Glutamatergic neuron (in vitro differentiated cells): ENCODE measurements around the gene SNAP25. TPM values are rescaled to one million over a fixed set of nuclear protein-coding genes. Genes with fewer than 3 reads are reported as not detected.

Experiments
- DNase-seq: peaks from one replicate; pipeline ENCODE4 v3.0.0; 2022
- H3K27ac Mint-ChIP-seq: one replicate; pipeline ENCODE4 v1.8.0; 2020; ENCODE audit warnings: mild to moderate bottlenecking, mixed read lengths, inconsistent platforms; ENCODE audit not compliant: unreplicated experiment
- H3K27me3 Mint-ChIP-seq: one replicate; pipeline ENCODE4 v1.8.0; 2020; ENCODE audit warnings: mild to moderate bottlenecking, moderate library complexity, mixed read lengths, inconsistent platforms; ENCODE audit not compliant: unreplicated experiment
- H3K36me3 Mint-ChIP-seq: one replicate; pipeline ENCODE4 v1.8.0; 2020; ENCODE audit warnings: mild to moderate bottlenecking, mixed read lengths, inconsistent platforms; ENCODE audit not compliant: unreplicated experiment
- H3K4me1 Mint-ChIP-seq: one replicate; pipeline ENCODE4 v1.8.0; 2020; ENCODE audit warnings: mild to moderate bottlenecking, low read depth, mixed read lengths, inconsistent platforms; ENCODE audit not compliant: unreplicated experiment
- H3K4me3 Mint-ChIP-seq: one replicate; pipeline ENCODE4 v1.8.0; 2020; ENCODE audit warnings: mild to moderate bottlenecking, mixed read lengths, inconsistent platforms; ENCODE audit not compliant: unreplicated experiment
- H3K9me3 Mint-ChIP-seq: one replicate; pipeline ENCODE4 v1.8.0; 2020; ENCODE audit warnings: mild to moderate bottlenecking, moderate library complexity, mixed read lengths, inconsistent platforms; ENCODE audit not compliant: unreplicated experiment
- total RNA-seq: library from RNA; stranded (reverse); fragmentation: NEBNext Ultra II Directional; extraction: Animal tissue kit (Norgen Biotek cat#: 25700); gene quantifications from one replicate; pipeline ENCODE4 v1.2.1, GENCODE V29; 2021; ENCODE audit not compliant: unreplicated experiment
- TF ChIP-seq, protein P1 (sequence below): fragments of 200-600 bp; sonication (generic); IDR thresholded peaks from one replicate; pipeline ENCODE4 v1.5.0; 2021; ENCODE audit not compliant: partially characterized antibody, unreplicated experiment

The SNAP25 gene
- total RNA-seq, 1 donor from 2014 or later: 61.0 TPM

DNA sequence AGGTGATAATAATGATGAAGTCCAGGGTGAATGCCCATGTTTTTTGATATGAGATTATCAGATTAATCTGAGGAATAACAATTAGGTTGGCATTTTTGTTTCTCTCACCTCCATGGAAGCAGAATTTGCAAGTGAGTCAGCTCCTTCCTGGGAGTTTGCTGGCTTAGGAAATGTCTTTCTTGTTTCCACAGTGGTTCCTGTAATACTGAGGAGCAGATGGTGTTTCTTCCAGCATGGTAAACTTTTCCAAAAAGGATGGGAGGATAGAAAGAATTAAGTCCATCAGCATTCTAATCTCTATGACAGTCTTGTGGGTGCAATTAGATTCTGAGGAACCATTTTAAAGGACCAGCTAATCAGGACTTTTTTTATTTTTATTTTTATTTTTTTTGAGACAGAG is 40.5 kb downstream of the SNAP25 start:
- Mint-ChIP-seq H3K36me3 (no peaks in the 10 kb centered on the region), H3K4me1 (peaks cover 17% of the 10 kb centered on the region), H3K9me3 (peaks cover 2% of the 10 kb centered on the region)

DNA sequence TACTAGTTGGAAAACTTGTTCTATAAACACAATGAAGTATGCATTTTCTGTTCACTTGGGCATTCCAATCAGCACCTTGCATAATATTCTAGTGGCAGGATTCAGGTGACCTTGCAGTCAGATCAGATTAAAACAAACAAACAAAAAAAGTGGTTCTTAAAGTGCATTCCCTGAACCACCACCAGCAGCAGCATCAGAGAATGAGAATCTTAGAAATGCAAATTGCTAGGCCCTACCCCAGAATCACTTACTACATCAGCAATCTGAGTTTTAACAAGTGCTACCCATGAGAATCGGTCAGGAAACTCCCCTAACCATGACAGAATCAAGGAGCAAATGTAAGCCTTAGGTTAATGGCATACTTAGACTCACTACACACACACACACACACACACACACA is 41.7 kb downstream of the SNAP25 start:
- Mint-ChIP-seq H3K36me3 (no peaks in the 10 kb centered on the region), H3K4me1 (peaks cover 7% of the 10 kb centered on the region), H3K4me3 (no peak overlapping the region), H3K9me3 (no peaks in the 10 kb centered on the region), H3K27ac (no peak overlapping the region), H3K27me3 (peaks cover under 1% of the 10 kb centered on the region)
- DNase-seq: no peak
- TF ChIP-seq, protein P1, sequence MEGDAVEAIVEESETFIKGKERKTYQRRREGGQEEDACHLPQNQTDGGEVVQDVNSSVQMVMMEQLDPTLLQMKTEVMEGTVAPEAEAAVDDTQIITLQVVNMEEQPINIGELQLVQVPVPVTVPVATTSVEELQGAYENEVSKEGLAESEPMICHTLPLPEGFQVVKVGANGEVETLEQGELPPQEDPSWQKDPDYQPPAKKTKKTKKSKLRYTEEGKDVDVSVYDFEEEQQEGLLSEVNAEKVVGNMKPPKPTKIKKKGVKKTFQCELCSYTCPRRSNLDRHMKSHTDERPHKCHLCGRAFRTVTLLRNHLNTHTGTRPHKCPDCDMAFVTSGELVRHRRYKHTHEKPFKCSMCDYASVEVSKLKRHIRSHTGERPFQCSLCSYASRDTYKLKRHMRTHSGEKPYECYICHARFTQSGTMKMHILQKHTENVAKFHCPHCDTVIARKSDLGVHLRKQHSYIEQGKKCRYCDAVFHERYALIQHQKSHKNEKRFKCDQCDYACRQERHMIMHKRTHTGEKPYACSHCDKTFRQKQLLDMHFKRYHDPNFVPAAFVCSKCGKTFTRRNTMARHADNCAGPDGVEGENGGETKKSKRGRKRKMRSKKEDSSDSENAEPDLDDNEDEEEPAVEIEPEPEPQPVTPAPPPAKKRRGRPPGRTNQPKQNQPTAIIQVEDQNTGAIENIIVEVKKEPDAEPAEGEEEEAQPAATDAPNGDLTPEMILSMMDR: no peak

More for the DNA sequence above, 40.5 kb downstream of the SNAP25 start:
- no peak for DNase-seq
- Mint-ChIP-seq H3K27ac (no peak overlapping the region), H3K27me3 (peaks cover 2% of the 10 kb centered on the region), H3K4me3 (no peak overlapping the region)
- TF ChIP-seq, protein P1: no peak

DNA sequence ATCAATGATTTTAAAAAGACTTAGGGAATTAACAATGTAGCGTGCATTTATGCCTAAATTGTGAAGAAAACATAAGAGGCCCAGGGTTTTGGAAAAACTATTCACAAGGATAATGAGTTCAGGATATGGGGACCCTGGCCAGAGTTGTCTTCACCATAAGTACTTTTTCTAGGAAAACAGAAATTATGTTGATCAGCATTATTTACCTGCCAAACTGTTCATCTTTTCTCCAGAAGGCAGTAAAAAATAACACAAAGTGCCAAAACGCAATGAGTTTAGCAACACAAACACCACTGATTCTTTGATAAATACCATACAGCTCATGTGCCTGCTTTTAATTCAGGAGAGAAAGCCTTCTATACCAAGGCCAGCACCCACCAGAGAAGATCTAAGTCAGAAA is 43.1 kb downstream of the SNAP25 start:
- Mint-ChIP-seq H3K4me1 (peaks cover 5% of the 10 kb centered on the region), H3K27me3 (no peaks in the 10 kb centered on the region), H3K27ac (no peak overlapping the region), H3K4me3 (no peak overlapping the region), H3K9me3 (no peaks in the 10 kb centered on the region), H3K36me3 (no peaks in the 10 kb centered on the region)
- no peak for DNase-seq
- TF ChIP-seq, protein P1: no peak

DNA sequence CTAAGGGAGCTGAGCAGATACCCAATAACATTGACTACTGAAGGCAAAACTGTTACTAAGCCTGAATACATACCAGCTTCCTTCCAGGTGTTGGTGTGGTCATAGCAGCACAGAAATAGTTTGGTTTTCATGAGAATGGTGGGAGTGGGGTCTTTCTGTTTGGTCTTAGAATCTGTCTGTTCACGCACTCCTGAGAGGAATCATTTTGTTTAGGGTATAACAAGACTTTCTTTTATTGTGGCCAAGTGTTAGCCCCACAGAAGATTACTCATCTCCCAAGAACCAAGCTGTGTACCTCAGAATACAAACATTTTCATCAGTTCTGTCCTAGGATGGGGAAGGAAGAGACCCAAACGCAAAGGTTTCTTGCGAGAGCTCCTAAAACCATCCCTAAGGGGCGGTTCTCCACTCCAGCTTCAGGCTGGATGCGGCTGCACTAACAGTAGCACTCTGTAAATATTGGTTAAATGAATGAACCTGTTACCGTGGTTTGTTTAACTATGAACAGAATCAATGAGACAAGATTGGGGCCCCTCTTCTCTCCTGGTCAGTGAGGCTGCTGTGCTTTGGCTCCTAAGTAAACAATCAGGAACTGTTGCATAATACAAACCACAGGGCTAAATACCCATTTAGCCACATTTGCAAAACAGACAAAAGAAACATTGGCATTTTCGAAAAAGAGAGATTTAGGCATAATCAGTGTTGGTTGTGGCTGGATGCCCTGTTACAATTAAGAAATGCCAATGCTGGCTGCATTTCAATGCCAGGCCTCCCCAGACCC is 44.9 kb downstream of the SNAP25 start:
- no peak for DNase-seq
- H3K4me3 Mint-ChIP-seq: no peak overlapping the region

DNA sequence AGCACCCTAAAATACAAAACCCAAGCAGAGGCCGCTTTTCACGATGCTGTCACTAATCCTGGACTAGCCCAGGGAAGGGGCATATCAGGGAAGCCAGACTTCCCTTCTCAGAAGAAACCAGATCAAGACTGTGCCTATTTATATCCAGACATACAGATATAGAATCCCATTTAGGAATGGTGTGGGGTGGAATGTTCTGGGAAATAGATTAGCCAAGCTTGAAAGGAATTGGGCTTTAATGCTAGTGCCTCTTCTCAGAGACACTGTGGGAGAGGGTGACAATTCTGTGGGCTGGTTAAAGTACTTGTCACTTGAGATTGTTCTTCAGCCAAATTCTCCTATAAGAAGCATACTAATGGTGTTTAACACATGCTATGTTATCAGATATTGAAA is 45.5 kb downstream of the SNAP25 start:
- no peak for DNase-seq
- Mint-ChIP-seq H3K4me1 (peaks cover 6% of the 10 kb centered on the region), H3K27ac (no peak overlapping the region), H3K9me3 (peaks cover 2% of the 10 kb centered on the region), H3K36me3 (no peaks in the 10 kb centered on the region), H3K4me3 (no peak overlapping the region), H3K27me3 (no peaks in the 10 kb centered on the region)
- TF ChIP-seq, protein P1: no peak

More for the DNA sequence above, 44.9 kb downstream of the SNAP25 start:
- no peaks in the 10 kb centered on the region for H3K27me3 Mint-ChIP-seq
- H3K9me3 Mint-ChIP-seq: peaks cover 2% of the 10 kb centered on the region
- no peaks in the 10 kb centered on the region for H3K36me3 Mint-ChIP-seq
- H3K27ac Mint-ChIP-seq: no peak overlapping the region
- TF ChIP-seq, protein P1: no peak
- peaks cover 6% of the 10 kb centered on the region for H3K4me1 Mint-ChIP-seq
